Stimulated activated CD8-positive, alpha-beta memory T cell treated with anti-CD3 and anti-CD28 coated beads, Interleukin-15, amount 100 ng/mL, for 24 hours (primary cell): ENCODE data around the gene BRICD5.
A peak's percentile ranks its signal among the peaks of the same experiment; 100 is the strongest.
"Not testable (repeated sequence)": the region's sequence is repeated elsewhere in the genome, so short reads cannot be mapped to it uniquely, and the experiment has no call there.

Experiments
- DNase-seq: peaks from one replicate; pipeline ENCODE4 v3.0.0-alpha.2; 2020; ENCODE audit warnings: low read depth

BRICD5 gene

DNA sequence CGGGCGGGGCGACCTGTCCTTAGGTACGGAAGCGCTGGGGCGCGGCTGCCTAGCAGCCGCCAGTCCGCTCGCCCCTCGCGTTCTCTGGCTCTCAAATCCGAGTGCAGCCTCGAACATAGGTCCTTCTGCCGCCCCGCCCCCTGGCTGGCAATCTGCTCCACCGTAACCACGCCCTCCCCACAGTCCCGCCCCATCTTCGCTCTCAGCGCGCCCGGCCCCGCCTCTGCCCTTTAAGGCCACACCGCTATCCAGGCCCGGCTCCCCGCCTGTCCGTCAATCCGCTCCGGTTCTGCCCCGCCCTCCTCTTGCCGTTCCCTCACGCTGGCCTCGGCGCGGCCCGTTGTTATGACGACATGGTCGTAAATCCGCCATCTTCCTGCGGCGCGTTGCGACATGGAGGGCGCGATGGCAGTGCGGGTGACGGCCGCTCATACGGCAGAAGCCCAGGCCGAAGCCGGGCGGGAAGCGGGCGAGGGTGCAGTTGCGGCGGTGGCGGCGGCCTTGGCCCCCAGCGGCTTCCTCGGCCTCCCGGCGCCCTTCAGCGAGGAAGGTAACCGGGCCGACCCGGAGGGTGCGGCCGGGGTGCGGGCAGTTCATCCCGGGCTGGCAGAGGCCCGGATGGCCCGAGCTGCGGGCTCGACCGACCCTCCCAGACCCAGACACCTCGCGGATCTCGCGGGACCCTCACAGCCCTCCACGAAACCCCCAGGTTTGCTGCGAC is 12.7 kb upstream of the BRICD5 start, which contains the start of gene E4F1:
TSS of gene E4F1 (plus strand) at position 371 of the 721 bp plus-strand sequence. CDS start at position 394, 23 bp downstream.
- DNase-seq, result peak; percentile 98

- DNase-seq, result no peak
Measured at GRCh38 chr16:2216330-2216729, 5.7 kb upstream of the BRICD5 start.

- DNase-seq, result no peak
Measured at GRCh38 chr16:2214719-2214968, 4.0 kb upstream of the BRICD5 start, which contains the start of gene PGP. TSS of gene PGP (minus strand) at chr16:2214840. CDS start at chr16:2214777, 63 bp downstream.

DNA sequence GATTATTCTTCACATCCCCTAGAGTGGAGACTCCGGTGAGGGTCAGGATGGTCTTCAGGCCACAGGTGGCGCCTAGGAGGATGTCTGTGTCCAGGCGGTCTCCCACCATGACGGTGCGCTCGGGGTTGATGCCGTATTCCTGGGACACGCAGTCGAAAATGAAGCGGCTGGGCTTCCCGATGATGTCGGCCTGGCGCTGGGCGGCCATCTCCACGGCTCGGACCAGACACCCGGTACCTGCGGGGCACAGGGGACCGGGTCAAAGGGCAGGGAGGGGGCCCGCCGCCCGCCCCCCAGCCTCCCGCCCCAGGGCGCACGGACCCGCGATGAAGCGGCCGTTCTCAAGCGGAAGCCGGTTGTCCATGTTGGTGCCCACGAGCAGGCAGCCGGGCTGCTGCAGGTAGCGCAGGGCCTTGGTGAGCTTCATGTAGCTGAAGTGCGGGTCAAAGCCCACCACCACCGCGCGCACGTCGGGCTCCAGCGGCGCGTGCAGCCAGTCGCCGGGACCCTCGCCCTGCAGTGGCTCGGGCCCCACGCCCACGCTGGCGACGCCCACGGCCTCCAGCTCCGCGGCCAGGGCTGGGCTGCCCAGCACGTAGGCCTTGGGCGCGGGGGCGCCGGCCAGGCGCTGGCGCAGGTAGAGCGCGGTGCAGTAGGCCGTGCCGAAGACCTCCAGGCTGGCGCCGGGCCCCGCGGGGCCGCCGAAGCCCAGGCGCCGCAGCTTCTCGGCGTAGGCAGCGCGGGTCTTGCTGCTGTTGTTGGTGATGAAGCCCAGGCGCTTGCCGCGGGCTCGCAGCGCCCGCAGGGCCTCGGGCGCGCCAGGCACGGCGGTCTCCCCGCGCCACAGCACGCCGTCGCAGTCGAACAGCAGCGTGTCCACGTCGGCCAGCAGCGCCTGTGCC is 3.4 kb upstream of the BRICD5 start:
- no peak for DNase-seq

DNA sequence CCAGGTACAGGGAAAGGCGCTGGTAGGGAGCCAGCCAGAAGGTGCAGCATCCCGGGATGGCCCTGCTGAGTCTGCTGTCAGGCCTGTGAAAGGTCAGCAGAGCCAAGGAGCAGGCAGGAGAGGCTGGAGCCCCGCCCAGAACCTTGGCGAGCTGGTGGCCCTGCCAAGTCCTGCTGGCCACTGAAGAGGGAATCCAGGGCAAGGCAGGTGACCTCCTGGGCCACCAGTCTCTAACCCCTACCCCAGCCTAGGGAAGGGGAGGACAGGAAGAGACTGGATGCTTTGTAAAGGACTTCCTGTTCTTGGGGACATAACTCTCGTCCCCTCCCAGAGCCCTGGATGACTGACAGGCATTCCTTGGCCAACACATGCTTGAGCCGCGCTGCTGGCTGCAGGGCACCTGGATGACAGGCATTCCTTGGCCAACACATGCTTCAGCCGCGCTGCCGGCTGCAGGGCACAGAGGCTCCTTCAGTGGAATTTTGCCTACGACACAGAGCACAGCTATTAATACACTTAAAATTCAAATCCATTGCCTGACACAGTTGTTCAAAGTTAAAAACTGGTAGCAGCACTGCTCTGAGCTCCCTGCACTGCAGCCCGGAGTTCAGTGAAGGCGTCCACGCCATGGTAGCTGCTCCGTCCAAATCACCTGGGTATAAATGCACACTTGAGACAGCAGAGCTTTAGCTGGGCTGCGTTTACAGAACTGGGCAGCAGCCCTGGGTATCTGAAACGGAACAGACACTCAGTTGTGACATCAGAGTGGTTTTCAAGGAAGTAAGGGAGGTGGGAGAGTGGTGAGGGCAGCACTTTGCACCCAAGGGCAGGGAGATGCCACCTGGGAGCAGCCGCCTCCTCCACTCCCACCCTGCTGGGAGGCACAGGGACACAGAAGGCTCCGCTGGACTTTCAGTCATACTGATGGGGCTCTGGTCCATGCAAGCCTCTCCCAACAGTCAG is 2.0 kb upstream of the BRICD5 start:
- DNase-seq, result no peak

DNA sequence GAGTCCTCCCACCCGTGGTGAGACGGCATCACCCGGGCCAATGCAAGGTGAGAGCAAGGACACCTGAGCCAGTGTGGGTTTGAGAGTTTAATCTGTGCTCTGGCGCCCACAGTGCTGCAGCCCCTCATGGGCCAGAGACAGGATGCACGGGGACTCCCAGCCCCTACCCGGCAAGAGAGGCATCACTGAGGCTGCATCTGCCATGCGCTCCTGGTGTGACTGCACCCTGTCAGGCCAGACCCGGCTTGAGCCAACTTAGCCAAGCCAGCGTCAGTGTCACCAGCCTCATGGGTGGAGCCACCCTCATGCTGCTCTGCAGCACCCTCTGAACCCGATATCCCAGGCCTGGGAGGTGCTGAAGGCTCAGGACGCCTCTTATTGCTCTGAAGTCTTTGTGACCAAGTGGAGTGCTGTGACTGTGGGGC is 1.3 kb upstream of the BRICD5 start:
- no peak for DNase-seq

GRCh38 chr16:2210009-2210332 is 692 bp downstream of the BRICD5 start:
- no peak for DNase-seq

DNA sequence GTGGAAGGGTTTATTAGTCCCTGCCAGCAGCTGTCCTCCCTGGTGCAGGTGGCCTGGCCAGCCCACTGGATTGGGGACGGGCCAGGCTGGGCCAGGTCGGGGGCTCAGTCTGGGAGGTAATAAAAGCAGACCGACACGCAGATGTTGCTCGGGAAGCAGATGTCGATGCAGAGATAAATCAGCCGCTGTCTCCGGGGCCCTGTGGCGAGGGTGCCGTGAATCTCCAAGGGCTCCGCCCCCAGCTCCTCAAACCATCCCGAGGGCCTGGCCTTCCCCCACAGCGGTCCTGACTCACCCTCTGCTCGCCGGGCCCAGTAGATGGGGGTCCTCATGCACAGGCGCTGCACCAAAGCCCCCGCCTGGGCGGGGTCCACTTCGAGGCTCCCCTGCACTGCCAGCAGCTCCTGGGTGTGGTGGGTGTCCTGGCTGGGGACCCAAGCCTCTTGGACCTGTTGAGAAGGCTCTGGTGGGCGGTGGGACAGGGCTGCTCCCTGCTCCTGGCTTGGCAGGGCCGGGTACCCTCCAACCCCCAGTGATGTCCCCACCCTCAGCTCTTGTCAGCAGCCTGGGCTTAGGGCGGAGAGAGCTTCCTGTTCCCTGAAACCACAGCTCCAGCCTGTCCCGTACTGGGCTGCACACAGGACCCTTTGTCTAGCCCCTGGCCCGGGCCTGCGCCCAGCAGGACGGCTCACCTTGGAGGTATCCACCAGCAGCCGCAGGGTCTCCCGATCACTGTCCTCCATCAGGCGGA is 1.2 kb downstream of the BRICD5 start:
- DNase-seq, result no peak

- DNase-seq, result no peak
Measured at GRCh38 chr16:2208772-2209171, 1.9 kb downstream of the BRICD5 start.

DNA sequence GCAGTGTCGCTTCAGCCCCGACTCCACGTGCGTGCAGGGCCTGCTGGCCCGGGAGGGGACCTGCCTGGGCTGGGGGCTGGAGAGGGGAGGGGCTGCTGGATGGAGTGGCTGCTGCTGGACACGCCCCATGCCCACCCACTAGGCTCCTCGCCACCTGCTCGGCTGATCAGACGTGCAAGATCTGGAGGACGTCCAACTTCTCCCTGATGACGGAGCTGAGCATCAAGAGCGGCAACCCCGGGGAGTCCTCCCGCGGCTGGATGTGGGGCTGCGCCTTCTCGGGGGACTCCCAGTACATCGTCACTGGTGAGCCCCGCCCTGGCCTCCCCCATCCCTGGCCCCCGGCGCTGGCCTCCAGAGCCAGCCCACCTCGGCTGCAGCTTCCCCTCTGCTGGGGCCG is 2.4 kb downstream of the BRICD5 start:
- no peak for DNase-seq

DNA sequence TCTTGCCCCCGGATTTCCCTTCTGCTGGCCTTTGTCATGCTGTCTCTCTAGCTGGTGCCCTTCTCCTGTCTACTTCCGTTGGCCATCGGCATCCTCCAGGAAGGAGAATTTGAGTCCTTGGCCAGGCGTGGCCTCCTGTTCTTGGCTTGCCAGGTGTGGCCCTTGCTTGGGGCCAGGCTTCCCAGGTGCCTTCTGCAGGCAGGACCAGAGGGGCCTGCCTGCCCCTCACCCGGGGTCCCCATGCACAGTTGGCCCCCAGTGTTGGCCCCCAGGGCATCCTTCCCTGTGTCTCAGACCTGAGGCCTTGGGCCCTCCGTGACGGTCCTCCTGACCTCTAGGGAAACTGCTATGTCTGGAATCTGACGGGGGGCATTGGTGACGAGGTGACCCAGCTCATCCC is 2.8 kb downstream of the BRICD5 start:
- DNase-seq, result no peak

DNA sequence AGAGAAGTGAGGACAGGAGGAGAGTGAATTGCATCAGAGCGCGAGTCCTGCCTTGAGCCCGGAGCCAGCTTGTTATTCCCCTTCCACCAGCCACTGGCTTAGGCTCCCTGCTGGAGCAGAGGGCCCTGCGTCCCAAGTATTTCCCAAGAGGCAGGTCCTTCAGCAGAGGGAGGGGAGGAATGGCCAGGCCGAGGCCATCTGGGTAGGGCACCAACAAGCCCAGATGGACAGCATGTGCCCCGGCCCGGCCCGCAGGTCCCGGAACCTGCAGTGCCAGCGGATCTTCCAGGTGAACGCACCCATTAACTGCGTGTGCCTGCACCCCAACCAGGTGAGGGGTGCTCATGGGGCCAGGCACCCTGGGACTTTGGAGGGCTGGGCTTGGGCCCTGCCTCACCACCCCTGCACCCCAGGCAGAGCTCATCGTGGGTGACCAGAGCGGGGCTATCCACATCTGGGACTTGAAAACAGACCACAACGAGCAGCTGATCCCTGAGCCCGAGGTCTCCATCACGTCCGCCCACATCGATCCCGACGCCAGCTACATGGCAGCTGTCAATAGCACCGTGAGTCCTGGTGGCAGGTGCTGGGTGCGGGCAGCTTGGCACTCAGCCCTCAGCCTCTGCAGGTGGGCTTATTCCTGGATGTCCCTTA is 3.8 kb downstream of the BRICD5 start:
- no peak for DNase-seq

DNA sequence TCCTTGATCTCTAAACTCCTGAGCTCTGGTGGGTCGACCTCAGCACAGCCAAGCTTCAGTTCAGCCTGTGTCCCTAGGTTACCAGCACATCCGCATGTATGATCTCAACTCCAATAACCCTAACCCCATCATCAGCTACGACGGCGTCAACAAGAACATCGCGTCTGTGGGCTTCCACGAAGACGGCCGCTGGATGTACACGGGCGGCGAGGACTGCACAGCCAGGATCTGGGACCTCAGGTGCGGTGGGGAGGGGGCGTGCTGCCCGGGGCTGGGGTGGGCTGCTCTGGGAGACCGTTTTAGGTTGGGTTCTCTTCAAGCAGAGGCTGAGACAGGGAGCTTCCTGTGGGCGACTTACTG is 4.3 kb downstream of the BRICD5 start:
- DNase-seq, result no peak

DNA sequence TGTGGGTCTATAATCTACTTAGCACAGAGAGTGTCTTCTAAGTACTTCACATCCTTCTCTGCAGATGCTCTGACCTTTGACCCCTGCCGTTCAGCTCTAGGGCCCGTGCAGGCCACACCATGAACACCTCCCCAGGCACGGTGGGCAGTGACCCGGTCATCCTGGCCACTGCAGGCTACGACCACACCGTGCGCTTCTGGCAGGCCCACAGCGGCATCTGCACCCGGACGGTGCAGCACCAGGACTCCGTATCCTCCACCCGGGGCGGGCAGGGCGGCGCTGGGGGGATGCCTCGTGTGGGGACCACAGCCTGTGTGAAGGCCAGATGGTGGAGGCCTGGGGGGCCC is 4.7 kb downstream of the BRICD5 start:
- DNase-seq, result no peak

DNA sequence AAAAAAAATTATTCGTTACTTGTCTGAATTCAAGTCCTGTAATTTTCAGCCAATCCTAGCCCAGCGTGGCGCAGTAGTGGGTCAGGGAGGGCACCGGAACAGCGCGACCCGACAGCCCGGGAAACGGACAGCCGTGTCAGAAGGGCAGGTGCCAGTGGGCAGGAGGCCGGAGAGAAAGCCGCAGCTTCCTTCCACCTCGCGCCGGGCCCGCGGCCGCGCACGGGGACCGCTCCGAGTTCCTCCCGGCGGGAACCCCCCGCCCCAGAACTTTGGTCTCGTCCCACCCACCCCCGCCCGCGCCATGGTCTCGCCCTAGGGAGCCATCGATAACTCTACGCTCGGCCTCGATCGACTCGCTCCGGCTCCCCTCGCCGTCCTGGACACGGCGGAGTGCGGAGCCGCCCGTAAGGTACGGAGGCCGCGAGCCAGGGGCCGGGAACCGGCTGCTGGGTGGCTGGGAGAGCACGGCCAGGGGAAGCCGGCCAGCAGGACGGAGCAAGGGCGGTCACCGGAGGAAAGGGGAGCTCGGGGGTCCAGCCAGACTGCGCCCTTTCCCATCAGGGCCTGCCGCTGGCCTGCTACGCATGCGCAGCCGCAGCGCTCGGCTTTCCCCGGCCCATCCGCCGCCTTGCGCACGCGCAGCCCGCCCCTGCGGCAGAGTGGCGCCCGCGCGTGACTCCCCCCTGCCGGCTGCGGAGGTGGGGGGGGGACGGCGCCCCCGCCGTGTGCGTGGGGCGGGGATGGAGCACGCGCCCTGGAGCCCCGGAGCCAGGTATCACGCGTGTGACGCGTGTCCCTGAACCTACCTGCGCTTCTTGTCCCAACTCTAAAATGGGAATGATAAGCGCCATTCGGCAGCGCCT is 5.3 kb downstream of the BRICD5 start, which contains the start of gene MLST8:
TSS of gene MLST8 (plus strand) at position 351 of the 863 bp plus-strand sequence. CDS start 632 bp downstream, outside the sequence.
- DNase-seq, result peak; percentile 87

- no peak for DNase-seq
Measured at GRCh38 chr16:2204416-2205103, 6.1 kb downstream of the BRICD5 start.

- DNase-seq, result not testable (repeated sequence)
Measured at GRCh38 chr16:2203119-2203688, 7.5 kb downstream of the BRICD5 start.

DNA sequence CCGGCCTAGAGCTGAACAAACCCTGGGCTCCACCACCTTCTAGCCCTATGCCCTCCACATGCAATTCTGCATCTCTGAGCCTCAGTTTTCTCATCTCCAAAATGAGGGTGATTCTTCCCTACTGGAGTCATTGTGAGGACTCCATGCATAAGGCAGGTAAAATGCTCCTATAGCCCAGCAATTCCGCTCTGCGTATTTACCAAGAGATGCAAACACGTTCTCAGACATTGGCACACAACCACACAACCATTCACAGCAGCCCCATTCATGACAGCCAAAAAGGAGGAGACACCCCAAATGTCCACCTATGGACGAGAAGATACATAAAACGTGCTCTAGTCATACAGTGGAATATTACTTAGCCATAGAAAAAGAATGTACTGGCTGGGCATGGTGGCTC is 10.3 kb downstream of the BRICD5 start:
- no peak for DNase-seq

- no peak for DNase-seq
Measured at GRCh38 chr16:2199621-2200139, 11.0 kb downstream of the BRICD5 start.
